K562 (cell line): ENCODE measurements around the gene GIMAP8. TPM values are rescaled to one million over a fixed set of nuclear protein-coding genes. Genes with fewer than 3 reads are reported as not detected.
A peak's percentile ranks its signal among the peaks of the same experiment; 100 is the strongest.

ENCODE experiments used
- CBX3 ChIP-seq, 2 experiments: IDR thresholded peaks; 1 replicate in 1 of 2; 2 replicates in 1 of 2; pipeline ENCODE4 v1.6.1; 2012; ENCODE audit warnings: inconsistent platforms in 2 of 2, low read length in 2 of 2, borderline replicate concordance in 1 of 2, control low read depth in 1 of 2
- CREM ChIP-seq: IDR thresholded peaks from 2 replicates; pipeline ENCODE4 v1.6.1; 2014; ENCODE audit warnings: antibody characterized with exemption, low read depth
- DIDO1 ChIP-seq: fragments of 450-650 bp; IDR thresholded peaks from 2 replicates; pipeline ENCODE4 v1.6.1; 2016; ENCODE audit warnings: low read depth, missing biosample characterization, missing genetic modification characterization
- HNRNPL ChIP-seq: fragments of 200-400 bp; formaldehyde crosslinking; IDR thresholded peaks from 2 replicates; pipeline ENCODE4 v1.6.1; 2017; ENCODE audit warnings: low read depth, mild to moderate bottlenecking, low read length
- HOMEZ ChIP-seq: fragments of 250-450 bp; sonication (Bioruptor Pico); IDR thresholded peaks from 2 replicates; pipeline ENCODE4 v1.4.0; 2020; ENCODE audit warnings: mild to moderate bottlenecking, moderate library complexity
- MGA ChIP-seq: fragments of 450-650 bp; IDR thresholded peaks from 2 replicates; pipeline ENCODE4 v1.6.1; 2016; ENCODE audit warnings: mild to moderate bottlenecking, moderate library complexity
- MYNN ChIP-seq, 2 experiments: sonication (generic); formaldehyde crosslinking in 1 of 2; IDR thresholded peaks; 2 replicates each; pipeline versions ENCODE4 v1.5.0 to v1.6.1; 2016 to 2020; ENCODE audit warnings: antibody characterized with exemption in 1 of 2, missing genetic modification reagents in 1 of 2
- ZFPM2 ChIP-seq: fragments of 250-450 bp; sonication (Bioruptor Pico); IDR thresholded peaks from 2 replicates; pipeline ENCODE4 v1.5.1; 2022; ENCODE audit warnings: mild to moderate bottlenecking
- ZNF740 ChIP-seq, 3 experiments: fragments of 200-800 bp in 1 of 3; sonication (Bioruptor generic) in 1 of 3; sonication (generic) in 1 of 3; formaldehyde crosslinking in 1 of 3; IDR thresholded peaks; 2 replicates each; pipeline versions ENCODE4 v1.6.1 to v1.8.0; 2016 to 2022; ENCODE audit warnings: mild to moderate bottlenecking in 2 of 3, missing compliant biosample characterization in 2 of 3, missing genetic modification characterization in 2 of 3, missing genetic modification reagents in 1 of 3
- polyA plus RNA-seq, 8 experiments: library from polyadenylated mRNA; depleted of rRNA in 4 of 8; stranded (reverse) in 5 of 8; unstranded in 3 of 8; fragments of >200 nt; fragmentation: Nextera tagmentation in 2 of 8; fragmentation: Illumina TruSeq in 1 of 8; extraction: Ambion mirVana in 2 of 8; extraction: Trizol in 1 of 8; gene quantifications; 2 replicates each; pipeline versions ENCODE4 v1.2.1 to v1.2.3, GENCODE V29; 2011 to 2014; ENCODE audit warnings: inconsistent platforms in 1 of 8, missing spikeins in 1 of 8
- total RNA-seq, 7 experiments: library from RNA; depleted of rRNA in 6 of 7; stranded (reverse); fragments of >200 nt in 6 of 7; fragmentation: Illumina TruSeq in 2 of 7; extraction: Trizol in 2 of 7; gene quantifications; 2 replicates each; pipeline versions ENCODE4 v1.2.1 to v1.2.3, GENCODE V29; 2011 to 2021; ENCODE audit warnings: low replicate concordance in 1 of 7
- TF ChIP-seq, protein P1 (sequence below): sonication (generic); formaldehyde crosslinking; IDR thresholded peaks from 2 replicates; pipeline ENCODE4 v1.8.0; 2022; ENCODE audit warnings: mild to moderate bottlenecking, missing genetic modification reagents

GIMAP8 gene
- total and polyA plus RNA-seq, 9 of the 15 experiments (the other 6 are each of a cell fraction or from before 2014, with no cell fraction given): not detected

- TF ChIP-seq, protein P1, sequence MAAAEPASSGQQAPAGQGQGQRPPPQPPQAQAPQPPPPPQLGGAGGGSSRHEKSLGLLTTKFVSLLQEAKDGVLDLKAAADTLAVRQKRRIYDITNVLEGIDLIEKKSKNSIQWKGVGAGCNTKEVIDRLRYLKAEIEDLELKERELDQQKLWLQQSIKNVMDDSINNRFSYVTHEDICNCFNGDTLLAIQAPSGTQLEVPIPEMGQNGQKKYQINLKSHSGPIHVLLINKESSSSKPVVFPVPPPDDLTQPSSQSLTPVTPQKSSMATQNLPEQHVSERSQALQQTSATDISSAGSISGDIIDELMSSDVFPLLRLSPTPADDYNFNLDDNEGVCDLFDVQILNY (CRISPR knock-in tag): no peak
- 0 out of 2 replicates have a peak, but pooled peaks have one; percentile 44 for TF ChIP-seq MGA
- no peak for TF ChIP-seq ZFPM2 (CRISPR knock-in tag)
- TF ChIP-seq HOMEZ (CRISPR knock-in tag): no peak
- no peak for TF ChIP-seq MYNN (IDR thresholded peaks at IDR 0.05)
- no peak for TF ChIP-seq MYNN (CRISPR knock-in tag; IDR thresholded peaks at IDR 0.05)
- no peak for TF ChIP-seq DIDO1 (tag)
- no peak for TF ChIP-seq HNRNPL
- no peak for TF ChIP-seq CBX3 (IDR thresholded peaks at IDR 0.05; ENCODE audit: borderline replicate concordance in 1 of 2, low read length in 2 of 2)
- 0 out of 2 replicates have a peak, but pooled peaks have one; percentile 12 for TF ChIP-seq ZNF740 (CRISPR knock-in tag; IDR thresholded peaks at IDR 0.05)
- no peak for TF ChIP-seq ZNF740 (tag; IDR thresholded peaks at IDR 0.05)
- no peak for TF ChIP-seq CREM
Observed at GRCh38 chr7:150400788-150401423, 49.5 kb upstream of the GIMAP8 start (continued).
